Right hindlimb (tissue), 1 donor: ENCODE data around the gene CBFA2T2.
"Not testable (repeated sequence)": the region's sequence is repeated elsewhere in the genome, so short reads cannot be mapped to it uniquely, and the experiment has no call there.

ENCODE experiments used
- DNase-seq: peaks from one replicate; pipeline ENCODE4 v3.0.0-alpha.2; 2018

Gene CBFA2T2

DNA sequence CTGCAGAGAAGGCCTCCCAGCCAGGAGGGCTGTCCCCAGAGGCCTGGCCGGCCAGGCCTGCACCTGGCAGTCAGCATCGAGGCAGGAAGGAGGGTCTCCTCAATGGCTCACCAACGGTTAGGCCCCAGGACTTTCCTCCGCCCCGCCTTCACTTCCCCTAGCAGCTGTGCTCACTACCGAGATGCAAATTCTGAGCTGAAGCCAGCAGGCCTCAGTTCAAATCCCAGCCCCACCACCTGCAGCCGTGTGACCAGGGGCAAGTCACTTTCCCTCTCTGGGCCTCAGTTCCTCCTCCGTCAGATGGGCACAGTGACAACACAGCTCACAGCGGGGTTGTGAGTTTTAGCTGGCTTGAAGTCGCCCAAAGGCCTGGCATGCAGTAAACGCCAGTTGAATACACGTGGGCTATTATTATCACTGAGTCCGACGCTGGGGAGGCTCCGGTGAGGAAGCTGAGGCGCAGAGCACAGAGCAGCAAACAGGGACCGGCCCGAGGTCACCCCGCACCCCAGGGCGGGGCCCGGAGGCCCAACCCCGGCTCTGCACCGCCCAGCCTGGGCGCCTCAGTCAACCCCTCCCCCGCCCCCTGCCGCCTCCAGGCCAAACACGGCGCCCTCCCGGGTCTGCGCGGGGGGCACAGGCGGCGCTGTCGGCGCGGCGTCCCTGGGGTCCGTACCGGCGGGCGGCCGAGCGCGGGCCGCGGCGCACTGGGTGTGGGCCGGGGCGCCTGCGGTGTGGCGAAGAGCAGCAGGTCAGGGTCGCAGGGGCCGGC lies 195.6 kb downstream of the CBFA2T2 start:
- peak; percentile 77 for DNase-seq

DNA sequence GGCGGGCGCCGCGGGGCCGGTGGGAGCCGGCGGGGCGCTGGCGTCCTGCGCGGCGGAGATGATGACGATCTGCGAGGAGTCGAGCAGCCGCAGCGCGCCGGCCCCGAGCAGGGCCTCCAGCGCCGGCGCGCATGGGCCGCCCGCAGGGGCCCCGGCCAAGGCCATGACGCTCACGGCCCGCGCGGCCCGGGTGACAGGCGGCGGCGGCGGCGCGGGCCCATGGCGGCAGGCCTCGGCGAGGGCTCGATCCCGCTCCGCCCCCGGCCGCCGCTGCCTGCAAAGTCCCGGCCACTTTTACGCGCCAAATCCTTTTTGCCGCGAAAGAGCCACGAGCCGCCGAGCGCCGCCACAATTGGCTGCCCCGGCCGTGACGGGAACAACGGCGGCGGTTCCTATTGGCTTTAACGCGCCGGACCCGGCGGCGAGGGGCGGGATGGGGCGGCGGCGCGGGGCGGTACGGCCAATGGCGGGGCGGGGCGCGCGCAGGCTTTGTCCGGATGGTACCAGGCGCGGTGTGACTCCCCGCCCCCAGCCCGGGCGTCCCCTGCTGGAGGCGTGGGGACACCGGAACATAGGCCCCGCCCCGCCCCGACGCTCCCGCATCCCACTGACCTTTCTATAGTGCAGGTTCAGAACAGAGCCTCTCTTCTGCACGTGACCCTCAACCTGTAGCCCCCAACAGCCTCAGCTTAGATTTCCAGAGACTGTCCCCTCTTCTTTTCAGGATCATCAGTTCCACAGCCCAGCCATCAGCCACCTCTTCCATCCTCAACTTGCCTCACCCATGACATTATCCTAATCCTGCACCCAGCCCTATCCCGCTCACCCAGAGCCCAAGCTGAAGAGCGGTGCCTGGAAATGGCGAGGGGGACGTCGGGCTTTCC lies 196.4 kb downstream of the CBFA2T2 start, which contains the start of gene E2F1:
Gene E2F1 (minus strand): TSS at position 286 of the 884 bp plus-strand sequence. CDS start 121 bp downstream, at position 165.
- peak; percentile 98 for DNase-seq

DNA sequence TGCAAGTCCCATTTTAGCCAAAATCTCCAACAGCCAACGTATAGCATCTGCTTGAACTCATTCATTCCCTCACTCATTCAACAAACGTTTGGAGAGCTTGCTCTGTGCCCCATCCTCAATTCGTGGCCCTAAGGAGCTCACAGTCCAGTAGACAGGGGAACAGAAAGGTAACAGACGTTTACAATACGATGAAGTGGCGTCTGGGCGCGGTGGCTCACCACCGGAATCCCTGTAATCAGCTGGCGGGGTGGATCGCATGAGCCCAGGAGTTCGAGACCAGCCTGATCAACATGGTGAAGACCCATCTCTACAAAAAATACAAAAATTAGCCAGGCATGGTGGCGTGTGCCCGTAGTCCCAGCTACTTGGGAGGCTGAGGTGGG lies 197.1 kb downstream of the CBFA2T2 start:
- no peak for DNase-seq

DNA sequence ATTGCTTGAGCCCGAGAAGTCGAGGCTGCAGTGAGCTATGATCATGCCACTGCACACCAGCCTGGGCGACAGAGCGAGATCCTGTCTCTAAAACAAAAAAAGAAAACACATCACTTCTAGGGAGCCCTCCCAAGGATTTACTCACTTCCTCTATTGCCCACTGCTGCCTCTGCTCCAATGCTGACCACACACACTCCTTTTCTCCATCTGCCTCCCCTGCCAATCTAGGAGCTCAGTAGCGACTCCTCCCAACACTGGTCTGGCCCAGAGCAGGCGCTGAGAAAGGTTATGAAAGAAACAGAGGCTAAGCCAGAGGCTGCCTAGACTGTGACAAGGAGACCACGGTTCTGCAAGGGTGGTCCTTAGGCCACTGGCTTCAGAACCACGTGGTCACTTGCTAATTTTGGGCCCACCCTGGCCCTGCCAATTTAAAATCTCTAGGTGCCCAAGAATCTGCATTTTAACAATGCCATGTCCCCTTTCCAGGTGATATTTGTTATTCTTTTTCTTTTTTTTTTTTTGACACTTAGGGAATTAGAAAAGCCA lies 197.5 kb downstream of the CBFA2T2 start:
- no peak for DNase-seq

DNA sequence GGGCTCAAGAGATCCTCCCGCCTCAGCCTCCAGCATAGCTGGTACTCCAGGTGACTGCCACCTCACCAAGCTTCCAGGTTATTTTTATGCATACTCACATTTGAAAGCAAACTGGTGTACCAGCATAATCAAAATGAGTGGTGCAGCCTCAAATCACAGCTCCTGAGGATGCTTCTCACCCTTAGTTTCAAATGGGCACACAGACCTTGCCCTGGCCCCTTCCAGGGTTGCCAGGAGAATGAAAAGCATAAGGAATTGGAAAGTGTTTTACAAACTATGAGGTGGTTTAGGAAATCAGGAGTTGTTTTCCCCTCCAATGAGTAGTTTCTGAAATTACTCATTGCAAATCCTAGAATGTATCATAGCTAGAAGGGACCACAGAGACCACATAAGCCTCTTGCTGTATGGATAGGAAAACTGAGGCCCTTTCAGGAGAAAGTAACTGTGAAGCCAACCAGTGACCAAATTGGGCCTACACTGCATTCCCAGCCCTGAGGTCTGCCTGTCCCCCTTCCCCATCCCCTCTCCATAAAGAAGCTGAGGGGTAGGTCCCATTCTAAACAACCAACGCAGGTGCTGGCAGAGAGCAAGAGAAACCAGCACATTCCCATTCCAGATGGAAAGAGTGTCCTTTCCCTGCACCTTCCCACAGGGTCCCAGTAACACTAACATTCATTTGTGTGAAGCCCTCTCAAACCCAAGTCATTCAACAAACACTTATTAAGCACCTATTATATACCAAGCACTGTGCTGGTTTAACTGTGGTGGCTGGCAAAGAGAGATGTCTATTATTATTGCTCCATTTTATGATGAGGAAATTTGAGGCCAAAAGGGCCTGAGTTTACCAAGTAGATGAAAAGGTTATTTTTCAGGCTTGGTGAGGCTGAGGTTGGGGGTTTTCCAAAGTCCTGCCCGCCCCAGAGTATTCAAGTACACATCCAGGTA lies 198.4 kb downstream of the CBFA2T2 start:
- DNase-seq, result peak; percentile 14

DNA sequence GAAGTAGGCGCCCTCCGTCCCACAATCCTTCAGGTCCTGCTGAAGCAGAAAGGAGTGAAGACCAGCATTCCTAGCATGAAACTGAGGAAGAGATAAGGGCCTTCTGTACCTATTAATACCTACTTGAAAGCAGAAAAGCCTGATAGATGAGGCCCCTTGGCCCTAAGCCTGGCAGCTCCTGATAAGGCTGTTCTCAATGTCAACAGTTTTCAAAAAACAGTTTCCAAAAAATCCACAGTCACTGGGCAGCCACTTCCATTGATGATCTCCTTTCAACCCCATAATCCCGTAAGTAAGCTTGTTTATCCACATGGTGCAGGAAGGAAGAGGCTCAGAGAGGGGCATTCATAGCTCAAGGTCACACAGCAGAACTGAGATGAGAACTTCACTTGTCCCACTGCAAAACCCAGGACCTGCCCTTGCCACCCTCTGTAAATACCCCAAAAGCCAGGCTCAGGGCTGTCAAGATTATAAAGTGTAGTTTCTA lies 199.1 kb downstream of the CBFA2T2 start:
- no peak for DNase-seq

DNA sequence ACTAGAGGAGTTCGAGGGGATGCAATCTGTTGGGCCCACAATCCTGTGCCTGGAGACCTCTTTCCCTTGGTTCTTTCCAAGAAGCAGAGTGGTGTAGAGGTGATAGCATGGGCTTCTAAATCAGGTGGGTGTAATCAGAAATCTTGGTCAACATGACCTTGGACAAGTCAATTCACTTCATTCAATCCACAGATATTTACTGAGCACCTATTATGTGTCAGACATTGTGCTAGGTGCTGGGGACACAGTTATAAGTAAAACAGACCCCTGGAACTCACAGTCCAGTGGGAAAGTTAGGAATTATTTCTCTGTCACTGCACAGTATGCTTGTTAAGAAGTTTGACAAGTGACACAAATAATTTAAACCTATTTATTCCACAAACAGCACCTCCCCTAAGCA lies 199.6 kb downstream of the CBFA2T2 start:
- no peak for DNase-seq

DNA sequence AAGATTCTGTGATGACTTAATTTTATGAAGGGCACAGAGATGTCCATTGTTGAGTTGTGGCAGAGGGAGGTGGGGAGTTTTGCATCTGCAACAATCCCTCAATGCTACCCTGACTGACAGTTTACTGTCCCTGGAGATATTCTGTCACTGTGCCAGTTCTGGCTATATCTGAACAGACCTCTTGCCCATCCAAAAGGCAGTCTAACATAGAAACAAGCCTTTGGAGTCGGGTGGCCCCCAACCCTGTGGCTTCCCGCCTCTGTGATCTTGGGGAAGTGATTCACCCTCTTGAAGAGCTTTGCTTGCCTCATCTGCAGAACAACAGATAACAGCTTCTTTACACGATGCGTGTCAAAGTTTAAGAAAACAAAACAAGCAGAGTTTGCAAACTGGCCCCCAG lies 200.1 kb downstream of the CBFA2T2 start:
- no peak for DNase-seq

DNA sequence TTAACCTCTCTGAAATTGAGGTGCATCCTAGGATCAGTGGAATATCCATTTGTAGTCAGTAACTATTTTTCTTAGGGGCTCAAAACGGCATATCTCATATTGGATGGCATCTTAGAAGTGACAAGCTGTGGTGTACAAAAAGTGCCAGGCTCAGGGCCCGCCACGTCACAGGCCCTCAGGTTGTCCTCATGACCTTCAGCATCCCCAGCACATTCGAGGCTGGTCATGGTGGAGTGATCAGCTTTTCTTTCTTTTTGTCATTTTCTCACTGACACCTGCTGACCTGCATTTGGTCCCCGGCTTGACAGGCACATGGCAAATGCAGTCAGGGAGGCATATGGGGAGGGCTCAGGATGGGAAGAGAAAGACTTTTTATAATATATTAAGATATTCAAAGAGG lies 203.4 kb downstream of the CBFA2T2 start:
- no peak for DNase-seq

DNA sequence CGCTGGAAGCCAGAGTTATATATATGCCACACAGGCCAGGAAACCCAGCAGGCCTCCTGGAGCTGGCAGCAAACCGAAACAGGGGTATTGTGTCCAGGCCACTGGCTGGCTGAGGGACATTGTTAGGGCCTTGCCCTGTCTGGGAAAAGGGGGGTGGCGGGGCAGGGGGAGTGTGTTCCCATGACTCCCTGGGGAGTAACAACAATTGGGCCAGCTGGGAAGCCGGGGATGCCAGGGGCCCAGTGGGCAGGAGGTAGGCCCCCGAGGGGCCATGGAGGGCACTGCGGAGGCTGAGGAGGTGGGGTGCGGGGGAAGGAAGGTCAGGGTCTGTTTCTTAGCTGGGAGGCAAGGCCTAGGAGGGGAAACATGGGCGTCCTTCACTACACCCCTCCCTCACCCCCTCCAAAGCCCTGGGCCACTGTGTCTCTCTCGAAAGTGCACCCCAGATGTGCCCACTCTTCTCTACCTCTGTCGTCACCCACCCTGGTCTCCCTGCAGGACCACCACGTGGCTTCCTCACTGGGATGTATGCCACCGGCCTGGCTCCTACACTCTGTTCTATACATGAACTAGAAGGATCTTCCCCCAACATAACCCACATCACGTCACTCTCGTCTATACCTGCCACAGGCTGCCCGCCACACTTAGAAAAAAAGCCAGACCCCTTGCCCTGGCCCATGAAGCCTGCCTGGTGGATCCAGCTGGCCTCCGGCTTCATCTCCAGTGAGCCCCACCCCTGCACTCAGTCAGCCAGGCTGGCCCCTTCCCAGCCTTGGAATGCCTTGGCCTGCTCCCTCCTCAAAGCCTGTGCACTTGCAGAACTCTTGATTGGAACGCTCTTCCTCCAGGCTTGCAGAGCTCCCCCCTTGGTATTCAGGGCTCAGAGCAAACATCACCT lies 204.1 kb downstream of the CBFA2T2 start:
- peak; percentile 86 for DNase-seq

DNA sequence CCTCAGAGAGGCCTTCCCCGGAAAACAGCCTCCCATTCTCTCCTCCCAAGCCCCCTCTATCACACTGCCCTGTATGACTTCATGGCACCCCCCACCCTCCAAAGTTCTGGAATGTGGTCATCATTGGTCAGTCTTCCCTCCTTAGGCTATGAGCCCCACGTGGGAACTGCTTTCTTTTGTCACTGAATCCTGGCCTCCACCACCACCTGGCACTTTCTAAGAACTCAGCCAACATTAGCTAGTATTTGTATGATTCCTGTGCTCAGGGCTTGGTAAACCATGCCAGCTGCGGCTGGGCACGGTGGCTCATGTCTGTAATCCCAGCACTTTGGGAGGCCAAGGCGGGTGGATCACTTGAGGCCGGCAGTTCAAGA lies 204.7 kb downstream of the CBFA2T2 start:
- DNase-seq, result no peak

DNA sequence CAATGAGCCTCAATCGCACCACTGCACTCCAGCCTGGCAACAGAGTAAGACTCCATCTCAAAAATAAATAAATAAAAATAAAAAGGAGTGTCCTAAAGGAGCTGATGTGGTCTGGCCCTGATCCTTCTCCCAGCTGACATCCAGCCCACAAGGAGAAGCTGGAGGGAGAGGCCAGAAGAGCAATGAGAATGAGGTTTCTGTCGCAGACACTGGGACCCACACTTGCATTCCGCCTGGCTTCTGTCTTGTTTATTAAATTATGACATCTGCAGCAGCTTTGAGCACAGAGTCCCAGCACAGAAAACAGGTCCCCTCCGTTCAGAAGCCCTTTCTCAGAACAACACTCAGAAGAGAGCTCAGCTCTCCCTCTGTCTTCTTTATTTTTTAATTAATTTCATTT lies 206.6 kb downstream of the CBFA2T2 start:
- DNase-seq, result no peak

DNA sequence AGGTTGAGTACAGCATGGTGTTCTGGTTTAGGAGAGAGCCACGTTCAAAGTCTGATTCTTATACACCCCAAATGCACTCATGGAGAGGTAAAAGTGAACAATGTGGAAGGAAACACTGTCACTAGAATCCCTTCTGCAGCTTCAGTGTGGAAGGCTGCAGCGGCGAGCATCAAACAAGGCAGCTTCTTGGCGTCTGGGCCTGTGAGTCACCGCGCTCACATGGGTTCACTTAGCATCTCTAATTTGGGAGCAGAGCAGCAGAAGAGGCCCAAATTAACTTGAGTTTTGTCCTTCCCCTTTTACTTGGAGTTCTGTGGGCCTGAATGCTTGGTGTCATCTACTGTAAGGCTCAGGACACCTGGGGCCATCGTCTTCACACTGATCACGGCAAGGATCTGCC lies 207.2 kb downstream of the CBFA2T2 start:
- DNase-seq, result peak; percentile 71

DNA sequence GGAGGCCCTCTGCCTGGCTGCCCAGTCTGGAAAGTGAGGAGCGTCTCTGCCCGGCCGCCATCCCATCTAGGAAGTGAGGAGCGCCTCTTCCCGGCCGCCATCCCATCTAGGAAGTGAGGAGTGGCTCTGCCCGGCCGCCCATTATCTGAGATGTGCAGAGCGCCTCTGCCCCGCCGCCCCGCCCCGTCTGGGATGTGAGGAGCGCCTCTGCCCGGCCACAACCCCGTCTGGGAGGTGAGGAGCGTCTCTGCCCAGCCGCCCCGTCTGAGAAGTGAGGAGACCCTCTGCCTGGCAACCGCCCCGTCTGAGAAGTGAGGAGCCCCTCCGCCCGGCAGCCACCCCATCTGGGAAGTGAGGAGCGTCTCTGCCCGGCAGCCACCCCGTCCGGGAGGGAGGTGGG lies 209.1 kb downstream of the CBFA2T2 start:
- not testable (repeated sequence) for DNase-seq
